HCT116 (cell line): ENCODE measurements around the gene FCHSD2. TPM values are rescaled to one million over a fixed set of nuclear protein-coding genes. Genes with fewer than 3 reads are reported as not detected.

Experiments
- ATAC-seq: fragments of 200-7000 bp; cut with Tn5 transposase; 2 replicates; pipeline ENCODE4 v1.9.1; 2020; ENCODE audit warnings: mild to moderate bottlenecking, moderate library complexity
- BruUV-seq: library from RNA; stranded (reverse); fragments of 400-500 nt; replicated peaks from 2 replicates; lab custom pipeline; 2021; lab: Mats Ljungman, UMichigan
- CTCF ChIA-PET: fragments of 300-600 bp; sonication (Branson Sonifier 250); formaldehyde crosslinking; loops from one replicate; lab custom pipeline; 2021; ENCODE audit warnings: antibody characterized with exemption; lab: Charles Lee
- POLR2A ChIA-PET: fragments of 300-600, 350-600 bp; sonication (Branson Sonifier 250); formaldehyde crosslinking; loops from one replicate; lab custom pipeline; 2021; ENCODE audit warnings: antibody characterized with exemption; lab: Charles Lee
- RAD21 ChIA-PET, 2 experiments: fragments of 300-600 bp; sonication (Branson Sonifier 250); formaldehyde crosslinking; loops; one replicate each; lab custom pipeline; 2023; ENCODE audit warnings: low total read pairs in 2 of 2; ENCODE audit not compliant: uncharacterized antibody in 2 of 2, unreplicated experiment in 2 of 2, low non-redundant PET in 1 of 2; lab: Charles Lee
- DNase-seq: peaks from one replicate; pipeline ENCODE4 v3.0.0-alpha.2; 2010; ENCODE audit warnings: low read depth, low spot score
- H2AFZ ChIP-seq: fragments of 200-600 bp; shearing (Covaris generic), sonication (generic); 2 replicates; pipeline ENCODE4 v1.6.1; 2017; ENCODE audit warnings: low read depth, mixed run types, mixed read lengths, antibody characterized with exemption, low read length; ENCODE audit not compliant: poor library complexity, severe bottlenecking
- H3K27ac ChIP-seq: 2 replicates; pipeline ENCODE4 v1.5.1; 2012; ENCODE audit warnings: low read depth, low read length
- H3K27me3 ChIP-seq: fragments of 200-600 bp; sonication (generic); 2 replicates; pipeline ENCODE4 v1.6.1; 2016; ENCODE audit warnings: mixed run types, low read length, mixed read lengths; ENCODE audit not compliant: insufficient read depth
- H3K36me3 ChIP-seq, 2 experiments: fragments of 200-500 bp in 1 of 2; fragments of 200-600 bp in 1 of 2; sonication (Bioruptor generic) in 1 of 2; sonication (generic) in 1 of 2; 2 replicates each; pipeline versions ENCODE4 v1.5.1 to v1.6.1; 2014 to 2016; ENCODE audit warnings: low read length in 2 of 2, inconsistent platforms in 1 of 2, mixed read lengths in 1 of 2, mixed run types in 1 of 2; ENCODE audit not compliant: insufficient read depth in 2 of 2, control insufficient read depth in 1 of 2
- H3K4me1 ChIP-seq, 2 experiments: fragments of 200-600 bp in 1 of 2; sonication (generic) in 1 of 2; 2 replicates each; pipeline versions ENCODE4 v1.5.1 to v1.6.1; 2012 to 2017; ENCODE audit warnings: low read length in 2 of 2, inconsistent platforms in 1 of 2, mild to moderate bottlenecking in 1 of 2, mixed read lengths in 1 of 2, mixed run types in 1 of 2, moderate library complexity in 1 of 2; ENCODE audit not compliant: insufficient read depth in 2 of 2, control insufficient read depth in 1 of 2
- H3K4me2 ChIP-seq: fragments of 200-600 bp; sonication (generic); 2 replicates; pipeline ENCODE4 v1.6.1; 2017; ENCODE audit warnings: mixed run types, low read length, mixed read lengths
- H3K4me3 ChIP-seq, 2 experiments: fragments of 200-600 bp in 1 of 2; sonication (generic) in 1 of 2; replicated peaks in 1 of 2; 2 replicates each; pipeline ENCODE4 v1.5.1; 2011 to 2016; ENCODE audit warnings: low read length in 2 of 2, control low read depth in 1 of 2, low read depth in 1 of 2, mild to moderate bottlenecking in 1 of 2, mixed read lengths in 1 of 2, mixed run types in 1 of 2
- H3K79me2 ChIP-seq: fragments of 200-600 bp; sonication (generic); 2 replicates; pipeline ENCODE4 v1.6.1; 2017; ENCODE audit warnings: mild to moderate bottlenecking, mixed run types, low read length, moderate library complexity, mixed read lengths; ENCODE audit not compliant: insufficient read depth
- H3K9ac ChIP-seq: fragments of 200-600 bp; sonication (generic); 2 replicates; pipeline ENCODE4 v1.6.1; 2016; ENCODE audit warnings: low read length, mixed read lengths
- H3K9me2 ChIP-seq: fragments of 200-600 bp; sonication (generic), shearing (Covaris generic); 2 replicates; pipeline ENCODE4 v1.6.1; 2017; ENCODE audit warnings: mixed run types, mild to moderate bottlenecking, moderate library complexity; ENCODE audit not compliant: insufficient read depth
- H3K9me3 ChIP-seq, 2 experiments: fragments of 200-500 bp in 1 of 2; fragments of 200-600 bp in 1 of 2; sonication (Bioruptor generic) in 1 of 2; sonication (generic) in 1 of 2; 2 replicates each; pipeline ENCODE4 v1.6.1; 2014 to 2017; ENCODE audit warnings: low read length in 2 of 2, mixed read lengths in 2 of 2, inconsistent platforms in 1 of 2, low read depth in 1 of 2, mild to moderate bottlenecking in 1 of 2, mixed run types in 1 of 2, moderate library complexity in 1 of 2; ENCODE audit not compliant: control insufficient read depth in 1 of 2, insufficient read depth in 1 of 2
- H4K20me1 ChIP-seq: fragments of 200-600 bp; sonication (generic), shearing (Covaris generic); 2 replicates; pipeline ENCODE4 v1.6.1; 2017; ENCODE audit warnings: mixed run types, mild to moderate bottlenecking, moderate library complexity; ENCODE audit not compliant: insufficient read depth
- ATF3 ChIP-seq: IDR thresholded peaks from 2 replicates; pipeline ENCODE4 v1.6.1; 2012
- CBX3 ChIP-seq: IDR thresholded peaks from 2 replicates; pipeline ENCODE4 v1.6.1; 2012; ENCODE audit warnings: low read depth
- CEBPB ChIP-seq: IDR thresholded peaks from 2 replicates; pipeline ENCODE4 v1.6.1; 2012; ENCODE audit warnings: low read depth
- EGR1 ChIP-seq: IDR thresholded peaks from 2 replicates; pipeline ENCODE4 v1.6.1; 2012; ENCODE audit warnings: low read depth
- ELF1 ChIP-seq: IDR thresholded peaks from 2 replicates; pipeline ENCODE4 v1.6.1; 2012; ENCODE audit warnings: low read depth, borderline replicate concordance
- EZH2 ChIP-seq: fragments of 200-600 bp; sonication (generic); IDR thresholded peaks from 2 replicates; pipeline ENCODE4 v1.6.1; 2017; ENCODE audit warnings: antibody characterized with exemption, mixed run types
- EZH2phosphoT487 ChIP-seq: fragments of 200-600 bp; IDR thresholded peaks from 2 replicates; pipeline ENCODE4 v1.6.1; 2018; ENCODE audit warnings: antibody characterized with exemption, borderline replicate concordance
- FOSL1 ChIP-seq: IDR thresholded peaks from 2 replicates; pipeline ENCODE4 v1.6.1; 2012; ENCODE audit warnings: low read depth
- JUND ChIP-seq: IDR thresholded peaks from 2 replicates; pipeline ENCODE4 v1.6.1; 2012
- MAX ChIP-seq: IDR thresholded peaks from 2 replicates; pipeline ENCODE4 v1.6.1; 2012
- RAD21 ChIP-seq: IDR thresholded peaks from 2 replicates; pipeline ENCODE4 v1.6.1; 2012; ENCODE audit warnings: low read depth, mild to moderate bottlenecking
- REST ChIP-seq: IDR thresholded peaks from 2 replicates; pipeline ENCODE4 v1.6.1; 2012; ENCODE audit warnings: low read depth
- SIN3A ChIP-seq: IDR thresholded peaks from 2 replicates; pipeline ENCODE4 v1.6.1; 2012; ENCODE audit warnings: low read depth
- SP1 ChIP-seq: IDR thresholded peaks from 2 replicates; pipeline ENCODE4 v1.6.1; 2012; ENCODE audit warnings: low read depth
- SRF ChIP-seq: IDR thresholded peaks from 2 replicates; pipeline ENCODE4 v1.6.1; 2012; ENCODE audit warnings: low read depth
- TCF7L2 ChIP-seq: IDR thresholded peaks from 2 replicates; pipeline ENCODE4 v1.7.0; 2011; ENCODE audit warnings: borderline replicate concordance, inconsistent platforms; ENCODE audit not compliant: insufficient read depth, insufficient read length; ENCODE audit errors: extremely low read depth
- YY1 ChIP-seq: IDR thresholded peaks from 2 replicates; pipeline ENCODE4 v1.6.1; 2011; ENCODE audit warnings: low read length, low read depth, moderate library complexity, mild to moderate bottlenecking; ENCODE audit not compliant: insufficient replicate concordance; ENCODE audit errors: extremely low read depth
- intact Hi-C: fragments of 100-400 bp; cut with micrococcal nuclease; formaldehyde crosslinking; loops from 2 replicates; pipeline ENCODE4 v1.10.0; 2022
- total RNA-seq: library from RNA; stranded (reverse); gene quantifications from one replicate; pipeline ENCODE4 v1.2.1, GENCODE V29; 2021; ENCODE audit not compliant: unreplicated experiment
- TF ChIP-seq, protein P1 (sequence below): IDR thresholded peaks from 2 replicates; pipeline ENCODE4 v1.6.1; 2011; ENCODE audit warnings: mild to moderate bottlenecking, low read length, moderate library complexity; ENCODE audit not compliant: insufficient replicate concordance; ENCODE audit errors: extremely low read depth

Gene FCHSD2
- total RNA-seq, 1 experiment from 2014 or later = 15.0 TPM

GRCh38 chr11:72860010-72860409, 282.1 kb downstream of the FCHSD2 start:
- POLR2A ChIA-PET = no interaction called here
- no peaks in the 10 kb centered on the region for H3K79me2 ChIP-seq
- H3K4me2 ChIP-seq = no peak overlapping the region
- intact Hi-C loops = no loop called here
- no peaks in the 10 kb centered on the region for H3K36me3 ChIP-seq
- RAD21 ChIA-PET = no interaction called here
- no TSS peak for BruUV-seq
- no peaks in the 10 kb centered on the region for H3K27me3 ChIP-seq
- no peak for DNase-seq
- no peak overlapping the region for H3K9ac ChIP-seq
- no peaks in the 10 kb centered on the region for H3K9me2 ChIP-seq
- no peak for ATAC-seq
- TF ChIP-seq CBX3 = no peak
- no peak for TF ChIP-seq EGR1
- TF ChIP-seq ELF1 = no peak
- TF ChIP-seq ATF3 = no peak
- TF ChIP-seq YY1 = no peak
- TF ChIP-seq MAX = no peak
- no peak for TF ChIP-seq REST
- TF ChIP-seq EZH2 = no peak
- TF ChIP-seq SRF = no peak
- no peak for TF ChIP-seq FOSL1
- TF ChIP-seq RAD21 = no peak
- no peak for TF ChIP-seq TCF7L2
- TF ChIP-seq, protein P1, sequence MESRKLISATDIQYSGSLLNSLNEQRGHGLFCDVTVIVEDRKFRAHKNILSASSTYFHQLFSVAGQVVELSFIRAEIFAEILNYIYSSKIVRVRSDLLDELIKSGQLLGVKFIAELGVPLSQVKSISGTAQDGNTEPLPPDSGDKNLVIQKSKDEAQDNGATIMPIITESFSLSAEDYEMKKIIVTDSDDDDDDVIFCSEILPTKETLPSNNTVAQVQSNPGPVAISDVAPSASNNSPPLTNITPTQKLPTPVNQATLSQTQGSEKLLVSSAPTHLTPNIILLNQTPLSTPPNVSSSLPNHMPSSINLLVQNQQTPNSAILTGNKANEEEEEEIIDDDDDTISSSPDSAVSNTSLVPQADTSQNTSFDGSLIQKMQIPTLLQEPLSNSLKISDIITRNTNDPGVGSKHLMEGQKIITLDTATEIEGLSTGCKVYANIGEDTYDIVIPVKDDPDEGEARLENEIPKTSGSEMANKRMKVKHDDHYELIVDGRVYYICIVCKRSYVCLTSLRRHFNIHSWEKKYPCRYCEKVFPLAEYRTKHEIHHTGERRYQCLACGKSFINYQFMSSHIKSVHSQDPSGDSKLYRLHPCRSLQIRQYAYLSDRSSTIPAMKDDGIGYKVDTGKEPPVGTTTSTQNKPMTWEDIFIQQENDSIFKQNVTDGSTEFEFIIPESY = no peak
- no peak for TF ChIP-seq EZH2phosphoT487
- no peak for TF ChIP-seq SP1
- TF ChIP-seq CEBPB = no peak
- TF ChIP-seq SIN3A = no peak
- TF ChIP-seq JUND = no peak
- no peaks in the 10 kb centered on the region for H4K20me1 ChIP-seq
- H3K4me3 ChIP-seq = no peak overlapping the region
- H3K27ac ChIP-seq = no peak overlapping the region
- no peaks in the 10 kb centered on the region for H3K9me3 ChIP-seq
- H3K4me1 ChIP-seq = no peaks in the 10 kb centered on the region
- H2AFZ ChIP-seq = no peak overlapping the region
- CTCF ChIA-PET = no interaction called here
